Endodermal cell (in vitro differentiated cells): ENCODE data around the gene PTPRK. TPM values are rescaled to one million over a fixed set of nuclear protein-coding genes. Genes with fewer than 3 reads are reported as not detected.

Experiments used
- DNase-seq: peaks from one replicate; pipeline ENCODE4 v3.0.0-alpha.2; 2017
- H3K27ac ChIP-seq: 2 replicates; pipeline ENCODE4 v1.5.1; 2013; ENCODE audit warnings: mild to moderate bottlenecking, low read depth, low read length, moderate library complexity
- H3K27me3 ChIP-seq: 2 replicates; pipeline ENCODE4 v1.6.1; 2013; ENCODE audit warnings: mild to moderate bottlenecking, low read length, moderate library complexity; ENCODE audit not compliant: insufficient read depth, control insufficient read depth, poor library complexity, severe bottlenecking
- H3K36me3 ChIP-seq: 2 replicates; pipeline ENCODE4 v1.7.0; 2013; ENCODE audit warnings: mild to moderate bottlenecking, low read length, moderate library complexity; ENCODE audit not compliant: control insufficient read depth, insufficient read depth
- H3K4me1 ChIP-seq: one replicate; pipeline ENCODE4 v1.7.0; 2013; ENCODE audit warnings: low read length; ENCODE audit not compliant: control insufficient read depth, insufficient read depth
- H3K4me3 ChIP-seq: 2 replicates; pipeline ENCODE4 v1.5.1; 2013; ENCODE audit warnings: mild to moderate bottlenecking, low read length, moderate library complexity
- H3K9ac ChIP-seq: 2 replicates; pipeline ENCODE4 v1.6.1; 2013; ENCODE audit warnings: mild to moderate bottlenecking, low read length, moderate library complexity; ENCODE audit not compliant: poor library complexity, severe bottlenecking; ENCODE audit errors: extremely low read depth
- H3K9me3 ChIP-seq: 2 replicates; pipeline ENCODE4 v1.6.1; 2013; ENCODE audit warnings: mild to moderate bottlenecking, low read length, moderate library complexity; ENCODE audit not compliant: control insufficient read depth
- H3K27ac Mint-ChIP-seq: 2 replicates; pipeline ENCODE4 v1.8.0; 2020; ENCODE audit warnings: mixed read lengths
- H3K27me3 Mint-ChIP-seq: 2 replicates; pipeline ENCODE4 v1.8.0; 2021; ENCODE audit warnings: mild to moderate bottlenecking, mixed read lengths; ENCODE audit not compliant: insufficient read depth
- H3K36me3 Mint-ChIP-seq: 2 replicates; pipeline ENCODE4 v1.8.0; 2020; ENCODE audit warnings: low read depth, mixed read lengths
- H3K4me1 Mint-ChIP-seq: 2 replicates; pipeline ENCODE4 v1.8.0; 2020; ENCODE audit warnings: mixed read lengths
- H3K4me3 Mint-ChIP-seq: 2 replicates; pipeline ENCODE4 v1.8.0; 2020; ENCODE audit warnings: mild to moderate bottlenecking, moderate library complexity, mixed read lengths
- H3K9me3 Mint-ChIP-seq: 2 replicates; pipeline ENCODE4 v1.8.0; 2020; ENCODE audit warnings: mild to moderate bottlenecking, mixed read lengths
- CTCF ChIP-seq: fragments of 200-600 bp; sonication (generic); conservative IDR thresholded peaks from 2 replicates; pipeline ENCODE4 v1.5.0; 2021; ENCODE audit warnings: antibody characterized with exemption, mild to moderate bottlenecking
- WGBS, 2 experiments: methylation state at CpG; one replicate each; pipeline versions ENCODE4 v1.1.5 to v1.1.7; 2013; ENCODE audit warnings: missing lambda C conversion rate in 2 of 2, mixed read lengths in 1 of 2; ENCODE audit not compliant: insufficient coverage in 1 of 2, insufficient read length in 1 of 2; 5-methylcytosine and 5-hydroxymethylcytosine counted together
- total RNA-seq, 2 donors: library from RNA; stranded (reverse); fragmentation: NEBNext Ultra II Directional in 1 of 2; extraction: Animal tissue kit (Norgen Biotek cat#: 25700) in 1 of 2; gene quantifications; 2 replicates in 1 of 2; 3 replicates in 1 of 2; pipeline ENCODE4 v1.2.1, GENCODE V29; 2021

The PTPRK gene
- total RNA-seq, 2 donors from 2014 or later: 46.4 to 57.6 TPM

GRCh38 chr6:128192972-128193371 is 327.4 kb downstream of the PTPRK start:
- H3K9me3 Mint-ChIP-seq: no peaks in the 10 kb centered on the region
- no peaks in the 10 kb centered on the region for H3K4me1 Mint-ChIP-seq
- Histone ChIP-seq H3K4me1 (no peaks in the 10 kb centered on the region), H3K9ac (no peak overlapping the region), H3K9me3 (no peaks in the 10 kb centered on the region), H3K27me3 (no peaks in the 10 kb centered on the region), H3K36me3 (no peaks in the 10 kb centered on the region), H3K4me3 (no peak overlapping the region), H3K27ac (no peak overlapping the region)
- WGBS, 2 experiments: 69% methylated on average over 1 of the region's 3 CpGs; no CpG with 5 or more reads in 1 of the 2 experiments
- no peak for DNase-seq
- no peak for TF ChIP-seq CTCF
- H3K36me3 Mint-ChIP-seq: no peaks in the 10 kb centered on the region
- no peak overlapping the region for H3K4me3 Mint-ChIP-seq
- H3K27me3 Mint-ChIP-seq: no peaks in the 10 kb centered on the region
- no peak overlapping the region for H3K27ac Mint-ChIP-seq

- 95 to 100% methylated on average over 2 of the region's 2 CpGs for WGBS, 2 experiments
- TF ChIP-seq CTCF: no peak
These were observed 331.7 kb downstream of the PTPRK start for GRCh38 chr6:128188678-128189077.

GRCh38 chr6:128186729-128187128 is 333.7 kb downstream of the PTPRK start:
- peaks cover 5% of the 10 kb centered on the region for H3K36me3 Mint-ChIP-seq
- Histone ChIP-seq H3K4me3 (no peak overlapping the region), H3K4me1 (peaks cover 2% of the 10 kb centered on the region), H3K36me3 (peaks cover 11% of the 10 kb centered on the region), H3K27ac (no peak overlapping the region), H3K27me3 (no peaks in the 10 kb centered on the region), H3K9ac (no peak overlapping the region), H3K9me3 (no peaks in the 10 kb centered on the region)
- DNase-seq: no peak
- no peak overlapping the region for H3K27ac Mint-ChIP-seq
- peaks cover 8% of the 10 kb centered on the region for H3K4me1 Mint-ChIP-seq
- H3K9me3 Mint-ChIP-seq: no peaks in the 10 kb centered on the region
- no peak for TF ChIP-seq CTCF
- no peak overlapping the region for H3K4me3 Mint-ChIP-seq
- WGBS, 2 experiments: 93% methylated on average over 3 of the region's 3 CpGs; no CpG with 5 or more reads in 1 of the 2 experiments
- H3K27me3 Mint-ChIP-seq: no peaks in the 10 kb centered on the region

More at GRCh38 chr6:128188678-128189077, 331.7 kb downstream of the PTPRK start:
- H3K4me1 ChIP-seq: no peaks in the 10 kb centered on the region
- H3K36me3 ChIP-seq: peaks cover 6% of the 10 kb centered on the region
- no peak overlapping the region for H3K4me3 Mint-ChIP-seq
- H3K9me3 Mint-ChIP-seq: no peaks in the 10 kb centered on the region
- H3K4me3 ChIP-seq: no peak overlapping the region
- H3K27me3 Mint-ChIP-seq: no peaks in the 10 kb centered on the region
- no peaks in the 10 kb centered on the region for H3K9me3 ChIP-seq
- no peak overlapping the region for H3K27ac ChIP-seq
- H3K4me1 Mint-ChIP-seq: peaks cover 6% of the 10 kb centered on the region
- no peak overlapping the region for H3K9ac ChIP-seq
- no peaks in the 10 kb centered on the region for H3K27me3 ChIP-seq
- no peak for DNase-seq
- no peak overlapping the region for H3K27ac Mint-ChIP-seq
- H3K36me3 Mint-ChIP-seq: peaks cover 3% of the 10 kb centered on the region
